Head of caudate nucleus (tissue), 42 donors: ENCODE data around the gene PARD3.
"Not testable (repeated sequence)": the region's sequence is repeated elsewhere in the genome, so short reads cannot be mapped to it uniquely, and the experiment has no call there.

Experiments used
- DNase-seq, 42 donors: peaks; one replicate each; pipeline versions ENCODE4 v3.0.0 to v3.0.0-alpha.2; 2020 to 2021; ENCODE audit warnings: mixed read lengths in 7 of 42
- intact Hi-C: fragments of 100-400 bp; cut with DNase I; formaldehyde crosslinking; loops from one replicate; pipeline ENCODE4 v1.15.0; 2022

The PARD3 gene

GRCh38 chr10:34757933-34758332 is 57.2 kb downstream of the PARD3 start:
- intact Hi-C loops: no loop called here
- no peak for DNase-seq

GRCh38 chr10:34757181-34757580 is 57.9 kb downstream of the PARD3 start:
- DNase-seq, intact Hi-C loops: not testable (repeated sequence)

- DNase-seq: no peak
- intact Hi-C loops: no loop called here
Observed at GRCh38 chr10:34756584-34756983, 58.5 kb downstream of the PARD3 start.

GRCh38 chr10:34753014-34753757 is 61.9 kb downstream of the PARD3 start:
- no peak for DNase-seq
- intact Hi-C loops: no loop called here

- intact Hi-C loops: no loop called here
- DNase-seq: no peak
Observed at GRCh38 chr10:34751272-34751671, 63.8 kb downstream of the PARD3 start.

- intact Hi-C loops, DNase-seq: not testable (repeated sequence)
Observed at GRCh38 chr10:34750795-34751194, 64.3 kb downstream of the PARD3 start.

GRCh38 chr10:34748767-34749166 is 66.3 kb downstream of the PARD3 start:
- intact Hi-C loops: no loop called here
- DNase-seq: no peak

GRCh38 chr10:34748357-34748756 is 66.7 kb downstream of the PARD3 start:
- intact Hi-C loops: no loop called here

GRCh38 chr10:34746094-34746493 is 69.0 kb downstream of the PARD3 start:
- DNase-seq: no peak
- intact Hi-C loops: no loop called here

More at GRCh38 chr10:34748357-34748756, 66.7 kb downstream of the PARD3 start:
- DNase-seq: no peak

- DNase-seq: no peak
- intact Hi-C loops: no loop called here
Observed at GRCh38 chr10:34745244-34745643, 69.9 kb downstream of the PARD3 start.

- intact Hi-C loops: no loop called here
- DNase-seq: no peak
Observed at GRCh38 chr10:34744590-34744989, 70.5 kb downstream of the PARD3 start.

GRCh38 chr10:34743814-34744213 is 71.3 kb downstream of the PARD3 start:
- DNase-seq: peak in 14 of 42 donors; percentile 8 to 71 (median 28)
- intact Hi-C loops: no loop called here

- intact Hi-C loops: no loop called here
- no peak for DNase-seq
Observed at GRCh38 chr10:34742456-34742855, 72.6 kb downstream of the PARD3 start.

GRCh38 chr10:34741087-34741486 is 74.0 kb downstream of the PARD3 start:
- intact Hi-C loops, DNase-seq: not testable (repeated sequence)

- intact Hi-C loops: no loop called here
- DNase-seq: peak in 36 of 42 donors; percentile 14 to 79 (median 42)
Observed at GRCh38 chr10:34740321-34740720, 74.8 kb downstream of the PARD3 start.

GRCh38 chr10:34739915-34740314 is 75.2 kb downstream of the PARD3 start:
- intact Hi-C loops: no loop called here
- peak in 18 of 42 donors; percentile 5 to 50 (median 18) for DNase-seq

- DNase-seq: no peak
- intact Hi-C loops: no loop called here
Observed at GRCh38 chr10:34737772-34738169, 77.3 kb downstream of the PARD3 start.

- DNase-seq: no peak
- intact Hi-C loops: no loop called here
Observed at GRCh38 chr10:34736976-34737771, 77.9 kb downstream of the PARD3 start.

- no peak for DNase-seq
- intact Hi-C loops: no loop called here
Observed at GRCh38 chr10:34734918-34735317, 80.2 kb downstream of the PARD3 start.

GRCh38 chr10:34732926-34733325 is 82.2 kb downstream of the PARD3 start:
- intact Hi-C loops: no loop called here
- DNase-seq: no peak
